Measurements from ENCODE around the gene FGF12.

DNA sequence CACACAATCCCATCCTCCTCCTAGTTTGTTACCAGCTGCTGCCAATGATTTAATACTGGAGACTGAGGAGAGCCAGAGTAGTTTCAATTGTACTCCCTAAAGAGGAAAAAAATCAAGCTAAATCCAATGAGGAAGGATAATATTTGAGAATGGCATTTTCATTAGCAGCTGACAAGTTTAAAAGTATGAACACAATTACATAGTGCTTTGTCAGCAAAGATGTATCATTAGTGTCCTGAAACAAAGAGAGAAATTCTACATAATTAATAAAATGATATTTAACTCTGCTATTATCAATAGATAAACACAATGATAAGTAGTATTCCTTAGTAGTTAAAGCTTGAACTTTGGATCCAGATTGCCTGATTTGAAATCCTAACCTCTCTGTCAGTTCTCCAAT is 163.9 kb downstream of the FGF12 start:
- TF ChIP-seq BACH2 (CRISPR knock-in tag; IDR thresholded peaks at IDR 0.05; ENCODE audit: borderline replicate concordance) = no peak
- no peak for TF ChIP-seq GLIS3 (CRISPR knock-in tag; IDR thresholded peaks at IDR 0.05)
- TF ChIP-seq, protein P1, sequence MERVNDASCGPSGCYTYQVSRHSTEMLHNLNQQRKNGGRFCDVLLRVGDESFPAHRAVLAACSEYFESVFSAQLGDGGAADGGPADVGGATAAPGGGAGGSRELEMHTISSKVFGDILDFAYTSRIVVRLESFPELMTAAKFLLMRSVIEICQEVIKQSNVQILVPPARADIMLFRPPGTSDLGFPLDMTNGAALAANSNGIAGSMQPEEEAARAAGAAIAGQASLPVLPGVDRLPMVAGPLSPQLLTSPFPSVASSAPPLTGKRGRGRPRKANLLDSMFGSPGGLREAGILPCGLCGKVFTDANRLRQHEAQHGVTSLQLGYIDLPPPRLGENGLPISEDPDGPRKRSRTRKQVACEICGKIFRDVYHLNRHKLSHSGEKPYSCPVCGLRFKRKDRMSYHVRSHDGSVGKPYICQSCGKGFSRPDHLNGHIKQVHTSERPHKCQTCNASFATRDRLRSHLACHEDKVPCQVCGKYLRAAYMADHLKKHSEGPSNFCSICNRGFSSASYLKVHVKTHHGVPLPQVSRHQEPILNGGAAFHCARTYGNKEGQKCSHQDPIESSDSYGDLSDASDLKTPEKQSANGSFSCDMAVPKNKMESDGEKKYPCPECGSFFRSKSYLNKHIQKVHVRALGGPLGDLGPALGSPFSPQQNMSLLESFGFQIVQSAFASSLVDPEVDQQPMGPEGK (CRISPR knock-in tag; IDR thresholded peaks at IDR 0.05; ENCODE audit: borderline replicate concordance) = no peak
- TF ChIP-seq, protein P2, sequence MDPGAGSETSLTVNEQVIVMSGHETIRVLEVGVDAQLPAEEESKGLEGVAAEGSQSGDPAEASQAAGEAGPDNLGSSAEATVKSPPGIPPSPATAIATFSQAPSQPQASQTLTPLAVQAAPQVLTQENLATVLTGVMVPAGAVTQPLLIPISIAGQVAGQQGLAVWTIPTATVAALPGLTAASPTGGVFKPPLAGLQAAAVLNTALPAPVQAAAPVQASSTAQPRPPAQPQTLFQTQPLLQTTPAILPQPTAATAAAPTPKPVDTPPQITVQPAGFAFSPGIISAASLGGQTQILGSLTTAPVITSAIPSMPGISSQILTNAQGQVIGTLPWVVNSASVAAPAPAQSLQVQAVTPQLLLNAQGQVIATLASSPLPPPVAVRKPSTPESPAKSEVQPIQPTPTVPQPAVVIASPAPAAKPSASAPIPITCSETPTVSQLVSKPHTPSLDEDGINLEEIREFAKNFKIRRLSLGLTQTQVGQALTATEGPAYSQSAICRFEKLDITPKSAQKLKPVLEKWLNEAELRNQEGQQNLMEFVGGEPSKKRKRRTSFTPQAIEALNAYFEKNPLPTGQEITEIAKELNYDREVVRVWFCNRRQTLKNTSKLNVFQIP (CRISPR knock-in tag; IDR thresholded peaks at IDR 0.05; ENCODE audit: borderline replicate concordance, low read depth) = no peak
- no peak for TF ChIP-seq ZFP3 (CRISPR knock-in tag; IDR thresholded peaks at IDR 0.05)
- TF ChIP-seq, protein P3, sequence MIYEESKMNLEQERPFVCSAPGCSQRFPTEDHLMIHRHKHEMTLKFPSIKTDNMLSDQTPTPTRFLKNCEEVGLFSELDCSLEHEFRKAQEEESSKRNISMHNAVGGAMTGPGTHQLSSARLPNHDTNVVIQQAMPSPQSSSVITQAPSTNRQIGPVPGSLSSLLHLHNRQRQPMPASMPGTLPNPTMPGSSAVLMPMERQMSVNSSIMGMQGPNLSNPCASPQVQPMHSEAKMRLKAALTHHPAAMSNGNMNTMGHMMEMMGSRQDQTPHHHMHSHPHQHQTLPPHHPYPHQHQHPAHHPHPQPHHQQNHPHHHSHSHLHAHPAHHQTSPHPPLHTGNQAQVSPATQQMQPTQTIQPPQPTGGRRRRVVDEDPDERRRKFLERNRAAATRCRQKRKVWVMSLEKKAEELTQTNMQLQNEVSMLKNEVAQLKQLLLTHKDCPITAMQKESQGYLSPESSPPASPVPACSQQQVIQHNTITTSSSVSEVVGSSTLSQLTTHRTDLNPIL (CRISPR knock-in tag; IDR thresholded peaks at IDR 0.05; ENCODE audit: low read depth) = no peak
- no peak for TF ChIP-seq OSR1 (CRISPR knock-in tag; IDR thresholded peaks at IDR 0.05)
- TF ChIP-seq, protein P4, sequence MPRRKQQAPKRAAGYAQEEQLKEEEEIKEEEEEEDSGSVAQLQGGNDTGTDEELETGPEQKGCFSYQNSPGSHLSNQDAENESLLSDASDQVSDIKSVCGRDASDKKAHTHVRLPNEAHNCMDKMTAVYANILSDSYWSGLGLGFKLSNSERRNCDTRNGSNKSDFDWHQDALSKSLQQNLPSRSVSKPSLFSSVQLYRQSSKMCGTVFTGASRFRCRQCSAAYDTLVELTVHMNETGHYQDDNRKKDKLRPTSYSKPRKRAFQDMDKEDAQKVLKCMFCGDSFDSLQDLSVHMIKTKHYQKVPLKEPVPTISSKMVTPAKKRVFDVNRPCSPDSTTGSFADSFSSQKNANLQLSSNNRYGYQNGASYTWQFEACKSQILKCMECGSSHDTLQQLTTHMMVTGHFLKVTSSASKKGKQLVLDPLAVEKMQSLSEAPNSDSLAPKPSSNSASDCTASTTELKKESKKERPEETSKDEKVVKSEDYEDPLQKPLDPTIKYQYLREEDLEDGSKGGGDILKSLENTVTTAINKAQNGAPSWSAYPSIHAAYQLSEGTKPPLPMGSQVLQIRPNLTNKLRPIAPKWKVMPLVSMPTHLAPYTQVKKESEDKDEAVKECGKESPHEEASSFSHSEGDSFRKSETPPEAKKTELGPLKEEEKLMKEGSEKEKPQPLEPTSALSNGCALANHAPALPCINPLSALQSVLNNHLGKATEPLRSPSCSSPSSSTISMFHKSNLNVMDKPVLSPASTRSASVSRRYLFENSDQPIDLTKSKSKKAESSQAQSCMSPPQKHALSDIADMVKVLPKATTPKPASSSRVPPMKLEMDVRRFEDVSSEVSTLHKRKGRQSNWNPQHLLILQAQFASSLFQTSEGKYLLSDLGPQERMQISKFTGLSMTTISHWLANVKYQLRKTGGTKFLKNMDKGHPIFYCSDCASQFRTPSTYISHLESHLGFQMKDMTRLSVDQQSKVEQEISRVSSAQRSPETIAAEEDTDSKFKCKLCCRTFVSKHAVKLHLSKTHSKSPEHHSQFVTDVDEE (CRISPR knock-in tag; IDR thresholded peaks at IDR 0.05) = no peak
- TF ChIP-seq ZC3H10 (CRISPR knock-in tag; IDR thresholded peaks at IDR 0.05) = no peak
- TF ChIP-seq ESRRG (CRISPR knock-in tag; IDR thresholded peaks at IDR 0.05) = no peak
- no peak for TF ChIP-seq ZNF565 (CRISPR knock-in tag; conservative IDR thresholded peaks at IDR 0.05; ENCODE audit: low read depth)
- TF ChIP-seq RARB (CRISPR knock-in tag; IDR thresholded peaks at IDR 0.05) = no peak
- no peak for TF ChIP-seq ARNTL (CRISPR knock-in tag; IDR thresholded peaks at IDR 0.05; ENCODE audit: borderline replicate concordance, low read depth)
